Subcutaneous abdominal adipose tissue (tissue), 5 donors: ENCODE results near the gene RAB3IL1.
A peak's percentile ranks its signal among the peaks of the same experiment; 100 is the strongest.

ENCODE experiments used
- H3K27ac ChIP-seq: one replicate; pipeline ENCODE4 v1.7.0; 2013; ENCODE audit warnings: low read depth, mild to moderate bottlenecking, inconsistent platforms, low read length, moderate library complexity
- H3K27me3 ChIP-seq, 5 donors: one replicate each; pipeline ENCODE4 v1.7.0; 2013; ENCODE audit warnings: low read length in 5 of 5, inconsistent platforms in 1 of 5; ENCODE audit not compliant: control insufficient read depth in 5 of 5, insufficient read depth in 4 of 5
- H3K36me3 ChIP-seq, 5 donors: one replicate each; pipeline ENCODE4 v1.7.0; 2013; ENCODE audit warnings: low read length in 5 of 5; ENCODE audit not compliant: control insufficient read depth in 5 of 5, insufficient read depth in 5 of 5
- H3K4me1 ChIP-seq, 5 donors: one replicate each; pipeline ENCODE4 v1.7.0; 2013; ENCODE audit warnings: low read length in 5 of 5, mild to moderate bottlenecking in 3 of 5, moderate library complexity in 1 of 5; ENCODE audit not compliant: control insufficient read depth in 5 of 5, insufficient read depth in 5 of 5
- H3K4me3 ChIP-seq, 5 donors: one replicate each; pipeline ENCODE4 v1.7.0; 2013; ENCODE audit warnings: low read length in 5 of 5, low read depth in 1 of 5
- H3K9ac ChIP-seq, 5 donors: one replicate each; pipeline ENCODE4 v1.7.0; 2013; ENCODE audit warnings: low read length in 5 of 5, mild to moderate bottlenecking in 4 of 5, moderate library complexity in 3 of 5
- H3K9me3 ChIP-seq, 5 donors: one replicate each; pipeline ENCODE4 v1.7.0; 2013; ENCODE audit warnings: low read length in 5 of 5; ENCODE audit not compliant: control insufficient read depth in 5 of 5
- donor health status: healthy.
- donor health status: healthy.
- donor health status: healthy.
- donor health status: healthy.
- donor health status: healthy.

The RAB3IL1 gene

DNA sequence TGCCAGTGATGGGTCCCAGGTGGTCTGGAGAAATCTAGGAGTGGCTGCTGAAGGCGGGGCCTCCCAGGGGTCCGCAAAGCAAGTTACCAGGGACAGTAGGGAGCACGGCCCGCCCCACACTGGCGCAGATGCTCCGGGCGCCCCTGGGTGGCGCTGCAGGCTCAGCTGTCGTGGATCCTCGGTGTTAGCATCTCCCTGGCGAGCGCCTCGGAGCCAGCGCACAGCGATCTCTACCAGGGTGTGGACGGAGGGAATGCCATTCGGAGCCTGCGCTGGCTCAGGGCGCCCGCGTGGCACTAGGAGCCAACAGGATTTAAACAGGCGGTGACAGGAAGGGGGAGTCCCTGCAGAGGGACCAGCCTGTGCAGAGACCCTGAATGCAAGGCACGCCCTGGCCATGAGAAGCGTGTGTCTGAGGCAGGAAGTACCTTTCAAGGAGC, 46.2 kb downstream of the RAB3IL1 start:
- Histone ChIP-seq H3K9me3 (no peaks in the 10 kb centered on the region), H3K27me3 (no peaks in the 10 kb centered on the region), H3K4me3 (peak overlapping the region in 2 of 5 donors; percentile 28 to 34), H3K4me1 (peaks cover 0 to 44% (median 31%) of the 10 kb centered on the region in 5 donors), H3K27ac (peak overlapping the region; percentile 33), H3K36me3 (peaks cover 0 to 29% (median 19%) of the 10 kb centered on the region in 5 donors), H3K9ac (peak overlapping the region in 3 of 5 donors; percentile 34 to 52 (median 43))

DNA sequence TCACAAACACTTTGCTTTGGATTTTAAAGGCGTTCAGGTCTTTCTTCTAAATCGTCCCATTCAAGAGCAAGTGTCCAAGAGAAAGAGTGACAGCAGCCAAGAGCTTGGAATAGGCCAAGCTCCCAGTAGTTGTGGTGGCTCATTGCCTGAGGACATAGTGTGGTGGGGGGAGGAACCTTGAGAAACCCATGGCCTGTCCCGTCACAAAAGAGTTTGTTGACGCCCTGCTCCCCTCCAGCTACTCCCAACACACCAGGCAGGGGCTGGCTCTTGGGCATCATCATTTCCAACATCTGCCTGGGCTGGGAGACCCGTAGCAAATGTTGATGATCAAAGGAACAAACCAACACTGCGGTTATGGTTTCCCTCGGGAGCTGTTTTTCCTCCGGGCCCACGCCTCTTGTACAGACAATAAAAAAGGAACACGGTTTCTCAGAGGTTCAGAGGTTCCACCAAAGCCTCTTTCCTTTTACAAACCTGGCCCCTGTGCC, 46.8 kb downstream of the RAB3IL1 start:
- Histone ChIP-seq H3K27ac (peak overlapping the region; percentile 33), H3K4me3 (no peak overlapping the region), H3K9me3 (no peaks in the 10 kb centered on the region), H3K9ac (peak overlapping the region in 1 of 5 donors; percentile 52), H3K27me3 (no peaks in the 10 kb centered on the region), H3K4me1 (peaks cover 0 to 42% (median 29%) of the 10 kb centered on the region in 5 donors), H3K36me3 (peaks cover 0 to 26% (median 15%) of the 10 kb centered on the region in 5 donors)

GRCh38 chr11:61869708-61870451, 47.5 kb downstream of the RAB3IL1 start:
- Histone ChIP-seq H3K9me3 (no peaks in the 10 kb centered on the region), H3K27me3 (no peaks in the 10 kb centered on the region), H3K9ac (no peak overlapping the region), H3K36me3 (peaks cover 0 to 29% (median 19%) of the 10 kb centered on the region in 5 donors), H3K4me1 (peaks cover 0 to 36% (median 27%) of the 10 kb centered on the region in 5 donors), H3K4me3 (no peak overlapping the region), H3K27ac (no peak overlapping the region)

GRCh38 chr11:61869429-61869707, 48.0 kb downstream of the RAB3IL1 start:
- Histone ChIP-seq H3K9me3 (no peaks in the 10 kb centered on the region), H3K27ac (no peak overlapping the region), H3K4me3 (no peak overlapping the region), H3K36me3 (peaks cover 0 to 30% (median 20%) of the 10 kb centered on the region in 5 donors), H3K4me1 (peaks cover 0 to 32% (median 24%) of the 10 kb centered on the region in 5 donors), H3K27me3 (no peaks in the 10 kb centered on the region), H3K9ac (no peak overlapping the region)

DNA sequence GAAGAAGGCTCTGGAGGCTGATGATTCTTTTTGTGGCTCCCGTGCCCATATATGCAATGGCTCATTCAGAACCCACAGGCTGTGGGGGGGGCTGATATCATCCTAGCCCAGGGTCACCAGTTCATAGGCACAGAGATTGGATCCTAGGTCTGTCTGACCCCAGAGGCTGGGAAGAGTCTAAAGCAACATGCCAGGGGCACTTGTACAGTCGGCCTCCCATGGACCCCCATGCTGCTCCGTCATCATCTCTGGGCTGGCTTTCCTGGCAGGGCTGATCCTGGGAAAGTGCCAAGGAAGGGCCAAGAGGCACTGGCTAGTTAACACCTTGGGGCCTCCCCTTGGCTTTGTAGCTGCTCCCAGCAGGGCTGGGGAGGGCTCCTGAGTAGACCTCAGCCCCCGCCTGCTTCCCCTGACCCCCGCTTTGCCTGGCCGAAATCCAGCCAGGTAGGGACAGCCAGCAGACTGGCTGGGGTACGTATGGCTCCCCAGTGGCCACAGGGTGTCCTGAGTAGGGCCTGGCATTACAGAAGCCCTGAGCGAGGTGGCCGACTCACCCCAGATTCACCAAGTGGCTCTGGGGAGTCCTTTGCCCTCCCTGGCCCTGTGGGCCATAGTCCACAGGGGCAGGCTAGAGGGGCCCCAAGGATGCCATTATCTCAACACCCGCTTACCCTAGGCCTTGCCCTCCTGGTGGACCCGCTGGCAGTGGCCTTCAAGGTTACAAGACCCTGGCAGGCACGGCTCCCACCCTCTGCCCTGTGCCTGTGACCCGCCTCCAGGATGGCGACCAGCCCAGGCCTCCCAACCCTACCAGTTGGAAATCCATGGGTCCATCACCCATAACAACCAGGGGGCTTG, 48.6 kb downstream of the RAB3IL1 start:
- Histone ChIP-seq H3K27ac (no peak overlapping the region), H3K36me3 (peaks cover 0 to 26% (median 22%) of the 10 kb centered on the region in 5 donors), H3K4me3 (no peak overlapping the region), H3K9me3 (no peaks in the 10 kb centered on the region), H3K27me3 (no peaks in the 10 kb centered on the region), H3K9ac (no peak overlapping the region), H3K4me1 (peaks cover 0 to 26% (median 18%) of the 10 kb centered on the region in 5 donors)

DNA sequence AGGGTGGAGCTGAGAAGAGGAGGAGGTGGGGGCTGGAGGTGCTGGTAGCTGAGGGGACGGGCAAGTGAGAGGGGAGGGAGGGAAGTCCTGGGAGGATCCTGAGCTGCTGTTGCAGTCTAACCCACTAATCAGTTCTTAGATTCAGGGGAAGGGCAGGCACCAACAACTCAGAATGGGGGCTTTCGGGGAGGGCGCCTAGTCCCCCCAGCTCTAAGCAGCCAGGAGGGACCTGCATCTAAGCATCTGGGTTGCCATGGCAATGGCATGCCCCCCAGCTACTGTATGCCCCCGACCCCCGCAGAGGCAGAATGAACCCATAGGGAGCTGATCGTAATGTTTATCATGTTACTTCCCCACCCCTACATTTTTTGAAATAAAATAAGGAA, 50.4 kb downstream of the RAB3IL1 start:
- no peak overlapping the region for H3K4me3 ChIP-seq
- H3K36me3 ChIP-seq = peaks cover 0 to 28% (median 26%) of the 10 kb centered on the region in 5 donors
- H3K9ac ChIP-seq = no peak overlapping the region

DNA sequence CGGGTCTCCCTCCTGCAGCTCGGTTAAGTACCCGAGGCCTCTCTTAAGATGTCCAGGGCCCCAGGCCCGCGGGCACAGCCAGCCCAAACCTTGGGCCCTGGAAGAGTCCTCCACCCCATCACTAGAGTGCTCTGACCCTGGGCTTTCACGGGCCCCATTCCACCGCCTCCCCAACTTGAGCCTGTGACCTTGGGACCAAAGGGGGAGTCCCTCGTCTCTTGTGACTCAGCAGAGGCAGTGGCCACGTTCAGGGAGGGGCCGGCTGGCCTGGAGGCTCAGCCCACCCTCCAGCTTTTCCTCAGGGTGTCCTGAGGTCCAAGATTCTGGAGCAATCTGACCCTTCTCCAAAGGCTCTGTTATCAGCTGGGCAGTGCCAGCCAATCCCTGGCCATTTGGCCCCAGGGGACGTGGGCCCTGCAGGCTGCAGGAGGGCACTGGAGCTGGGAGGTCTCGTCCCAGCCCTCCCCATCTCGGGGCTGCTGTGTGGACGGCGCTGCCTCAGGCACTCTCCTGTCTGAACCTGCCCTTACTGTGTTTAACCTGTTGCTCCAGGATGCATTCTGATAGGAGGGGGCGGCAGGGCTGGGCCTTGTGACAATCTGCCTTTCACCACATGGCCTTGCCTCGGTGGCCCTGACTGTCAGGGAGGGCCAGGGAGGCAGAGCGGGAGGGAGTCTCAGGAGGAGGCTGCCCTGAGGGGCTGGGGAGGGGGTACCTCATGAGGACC, 51.0 kb downstream of the RAB3IL1 start:
- H3K36me3 ChIP-seq = peaks cover 0 to 33% (median 28%) of the 10 kb centered on the region in 5 donors
- no peak overlapping the region for H3K27ac ChIP-seq
- no peak overlapping the region for H3K9ac ChIP-seq
- H3K4me3 ChIP-seq = no peak overlapping the region
- H3K4me1 ChIP-seq = peaks cover 0 to 18% (median 15%) of the 10 kb centered on the region in 5 donors
- no peaks in the 10 kb centered on the region for H3K27me3 ChIP-seq
- no peaks in the 10 kb centered on the region for H3K9me3 ChIP-seq

More for the DNA sequence above, 50.4 kb downstream of the RAB3IL1 start:
- Histone ChIP-seq H3K4me1 (peaks cover 0 to 21% (median 17%) of the 10 kb centered on the region in 5 donors), H3K9me3 (no peaks in the 10 kb centered on the region), H3K27ac (no peak overlapping the region), H3K27me3 (no peaks in the 10 kb centered on the region)

DNA sequence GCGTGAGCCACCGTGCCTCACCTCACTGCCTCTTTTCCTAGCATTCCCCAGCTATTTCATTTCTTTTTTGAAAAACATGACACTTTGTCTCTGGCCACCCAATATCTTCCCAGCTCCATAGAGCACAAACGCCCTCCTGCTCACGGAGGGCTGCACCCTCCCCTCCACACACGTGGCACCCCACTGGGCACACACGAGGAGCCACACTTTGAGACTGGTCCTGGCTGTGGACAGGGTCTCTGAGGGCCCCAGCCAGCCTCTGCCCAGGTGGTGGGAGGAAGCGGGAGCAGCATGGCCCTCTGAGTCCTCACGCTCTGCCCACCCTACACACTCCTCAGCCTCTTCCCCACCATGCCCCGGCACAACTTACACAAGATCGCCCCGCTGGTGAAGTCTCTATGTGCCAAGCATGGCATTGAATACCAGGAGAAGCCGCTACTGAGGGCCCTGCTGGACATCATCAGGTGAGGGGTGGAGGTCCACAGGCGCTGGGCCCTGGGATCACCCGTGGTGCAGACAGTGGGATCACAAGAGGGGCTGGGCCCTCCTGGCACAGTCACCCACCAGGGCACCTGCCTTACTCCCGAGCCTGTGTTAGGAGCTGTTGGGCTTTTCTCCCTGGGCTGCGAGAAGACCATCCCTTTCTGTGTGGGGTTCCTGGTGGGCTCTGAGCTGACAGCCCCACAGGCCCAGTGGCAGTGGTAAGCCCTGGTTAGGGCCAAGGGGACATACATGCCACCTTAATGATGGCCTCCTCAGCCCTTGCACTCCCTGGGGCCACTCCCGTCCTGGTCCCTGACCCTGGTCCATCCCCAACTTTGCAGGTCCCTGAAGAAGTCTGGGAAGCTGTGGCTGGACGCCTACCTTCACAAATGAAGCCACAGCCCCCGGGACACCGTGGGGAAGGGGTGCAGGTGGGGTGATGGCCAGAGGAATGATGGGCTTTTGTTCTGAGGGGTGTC, 52.3 kb downstream of the RAB3IL1 start:
- Histone ChIP-seq H3K4me1 (peaks cover 0 to 9% (median 6%) of the 10 kb centered on the region in 5 donors), H3K27ac (no peak overlapping the region), H3K27me3 (no peaks in the 10 kb centered on the region), H3K36me3 (peaks cover 0 to 40% (median 29%) of the 10 kb centered on the region in 5 donors), H3K4me3 (no peak overlapping the region), H3K9me3 (no peaks in the 10 kb centered on the region), H3K9ac (no peak overlapping the region)

GRCh38 chr11:61863548-61864081, 53.8 kb downstream of the RAB3IL1 start:
- Histone ChIP-seq H3K36me3 (peaks cover 0 to 48% (median 36%) of the 10 kb centered on the region in 5 donors), H3K27ac (no peak overlapping the region)

More at GRCh38 chr11:61863548-61864081, 53.8 kb downstream of the RAB3IL1 start:
- H3K9me3 ChIP-seq = no peaks in the 10 kb centered on the region
- H3K27me3 ChIP-seq = no peaks in the 10 kb centered on the region
- H3K4me1 ChIP-seq = peaks cover 0 to 6% (median 4%) of the 10 kb centered on the region in 5 donors
- H3K9ac ChIP-seq = no peak overlapping the region
- no peak overlapping the region for H3K4me3 ChIP-seq
